HG02642 (cell line): ENCODE results near the gene RELL1.
"Not testable (repeated sequence)": the region's sequence is repeated elsewhere in the genome, so short reads cannot be mapped to it uniquely, and the experiment has no call there.

Source experiments
- ATAC-seq: cut with Tn5 transposase; IDR thresholded peaks from one replicate; pipeline ENCODE4 v1.9.1; 2021; ENCODE audit warnings: mild to moderate bottlenecking; ENCODE audit not compliant: unreplicated experiment, poor library complexity

The RELL1 gene

GRCh38 chr4:37693450-37694190 is 7.4 kb upstream of the RELL1 start:
- ATAC-seq = no peak

GRCh38 chr4:37693030-37693429 is 6.9 kb upstream of the RELL1 start:
- no peak for ATAC-seq

- ATAC-seq = no peak
Measured at GRCh38 chr4:37690976-37691375, 4.8 kb upstream of the RELL1 start.

- no peak for ATAC-seq
Measured at GRCh38 chr4:37689353-37690095, 3.3 kb upstream of the RELL1 start.

GRCh38 chr4:37687681-37688080 is 1.5 kb upstream of the RELL1 start:
- no peak for ATAC-seq

GRCh38 chr4:37687194-37687562 is 1.0 kb upstream of the RELL1 start:
- no peak for ATAC-seq

GRCh38 chr4:37685823-37686372 is 278 bp downstream of the RELL1 start:
- peak; percentile 23 for ATAC-seq

GRCh38 chr4:37685161-37685822 is 884 bp downstream of the RELL1 start:
- ATAC-seq = no peak

GRCh38 chr4:37684154-37684553 is 2.0 kb downstream of the RELL1 start:
- no peak for ATAC-seq

- no peak for ATAC-seq
Measured at GRCh38 chr4:37682701-37683401, 3.3 kb downstream of the RELL1 start.

- ATAC-seq = no peak
Measured at GRCh38 chr4:37680089-37680488, 6.1 kb downstream of the RELL1 start.

GRCh38 chr4:37679301-37679700 is 6.9 kb downstream of the RELL1 start:
- no peak for ATAC-seq

- ATAC-seq = no peak
Measured at GRCh38 chr4:37678624-37679023, 7.6 kb downstream of the RELL1 start.

GRCh38 chr4:37675587-37676290 is 10.4 kb downstream of the RELL1 start:
- peak; percentile 95 for ATAC-seq

GRCh38 chr4:37674439-37674838 is 11.7 kb downstream of the RELL1 start:
- no peak for ATAC-seq

- no peak for ATAC-seq
Measured at GRCh38 chr4:37673538-37674192, 12.5 kb downstream of the RELL1 start.

- ATAC-seq = no peak
Measured at GRCh38 chr4:37671072-37671471, 15.1 kb downstream of the RELL1 start.

GRCh38 chr4:37670249-37670648 is 15.9 kb downstream of the RELL1 start:
- no peak for ATAC-seq

GRCh38 chr4:37669124-37669523 is 17.1 kb downstream of the RELL1 start:
- ATAC-seq = not testable (repeated sequence)
